ENCODE data around the gene KIF23.

Gene KIF23

GRCh38 chr15:69497667-69498066 is 83.5 kb downstream of the KIF23 start:
- DNase-seq = no peak
